ENCODE results near the gene MAP1S. TPM values are rescaled to one million over a fixed set of nuclear protein-coding genes. Genes with fewer than 3 reads are reported as not detected.

The MAP1S gene
- polyA plus RNA-seq, 10 donors = 17.3 to 38.1 (median 29.0) TPM

- no peak for DNase-seq
Observed at GRCh38 chr19:17733127-17733526, 13.8 kb downstream of the MAP1S start.

- DNase-seq = no peak
Observed at GRCh38 chr19:17734146-17734545, 14.9 kb downstream of the MAP1S start.

- DNase-seq = no peak
Observed at GRCh38 chr19:17735410-17735809, 16.1 kb downstream of the MAP1S start.

- no peak for DNase-seq
Observed at GRCh38 chr19:17737690-17738153, 18.4 kb downstream of the MAP1S start.

- DNase-seq = no peak
Observed at GRCh38 chr19:17739121-17739875, 20.0 kb downstream of the MAP1S start.

GRCh38 chr19:17741456-17741855, 22.2 kb downstream of the MAP1S start:
- no peak for DNase-seq

- no peak for DNase-seq
Observed at GRCh38 chr19:17743874-17744580, 24.7 kb downstream of the MAP1S start.

- DNase-seq = peak; percentile 89 to 92 (median 92)
Observed at GRCh38 chr19:17747205-17748098, 28.2 kb downstream of the MAP1S start.

GRCh38 chr19:17748884-17749638, 29.8 kb downstream of the MAP1S start:
- no peak for DNase-seq

- no peak for DNase-seq
Observed at GRCh38 chr19:17749912-17750317, 30.6 kb downstream of the MAP1S start.

GRCh38 chr19:17751103-17751911, 32.0 kb downstream of the MAP1S start, which contains the start of gene FCHO1:
Gene FCHO1, plus strand, starts transcription at chr19:17751477. Its CDS starts 3,688 bp downstream, at chr19:17755165.
- no peak for DNase-seq

- no peak for DNase-seq
Observed at GRCh38 chr19:17751912-17752273, 32.6 kb downstream of the MAP1S start.

GRCh38 chr19:17752865-17753639, 33.8 kb downstream of the MAP1S start:
- no peak for DNase-seq

GRCh38 chr19:17753976-17754375, 34.7 kb downstream of the MAP1S start:
- DNase-seq = no peak

- DNase-seq = no peak
Observed at GRCh38 chr19:17754634-17755442, 35.6 kb downstream of the MAP1S start.

GRCh38 chr19:17755443-17755890, 36.2 kb downstream of the MAP1S start:
- no peak for DNase-seq

- no peak for DNase-seq
Observed at GRCh38 chr19:17755977-17756670, 36.8 kb downstream of the MAP1S start.

GRCh38 chr19:17757125-17757524, 37.8 kb downstream of the MAP1S start:
- peak in 1 of 3 donors; percentile 47 for DNase-seq
